Mucosa of rectum (tissue), 2 donors: ENCODE measurements around the gene DPH2.

Experiments used
- H3K27ac ChIP-seq, 2 donors: one replicate each; pipeline ENCODE4 v1.7.0; 2013; ENCODE audit warnings: inconsistent platforms in 2 of 2, low read depth in 2 of 2, low read length in 2 of 2
- H3K27me3 ChIP-seq, 2 donors: one replicate each; pipeline ENCODE4 v1.7.0; 2013; ENCODE audit warnings: low read length in 2 of 2; ENCODE audit not compliant: control insufficient read depth in 2 of 2, insufficient read depth in 2 of 2
- H3K36me3 ChIP-seq, 2 donors: one replicate each; pipeline ENCODE4 v1.7.0; 2013; ENCODE audit warnings: low read length in 2 of 2; ENCODE audit not compliant: control insufficient read depth in 2 of 2, insufficient read depth in 2 of 2
- H3K4me1 ChIP-seq, 2 donors: one replicate each; pipeline ENCODE4 v1.7.0; 2013; ENCODE audit warnings: low read length in 2 of 2, mild to moderate bottlenecking in 1 of 2; ENCODE audit not compliant: control insufficient read depth in 2 of 2, insufficient read depth in 2 of 2
- H3K4me3 ChIP-seq, 2 donors: one replicate each; pipeline ENCODE4 v1.7.0; 2013; ENCODE audit warnings: low read length in 2 of 2
- H3K9ac ChIP-seq, 2 donors: one replicate each; pipeline ENCODE4 v1.7.0; 2013; ENCODE audit warnings: low read length in 2 of 2, low read depth in 1 of 2, mild to moderate bottlenecking in 1 of 2
- H3K9me3 ChIP-seq, 2 donors: one replicate each; pipeline ENCODE4 v1.7.0; 2013; ENCODE audit warnings: low read length in 2 of 2; ENCODE audit not compliant: control insufficient read depth in 2 of 2
- donor health status: healthy.
- donor health status: Normal muscosa, but diverticular disease.

Gene DPH2

DNA sequence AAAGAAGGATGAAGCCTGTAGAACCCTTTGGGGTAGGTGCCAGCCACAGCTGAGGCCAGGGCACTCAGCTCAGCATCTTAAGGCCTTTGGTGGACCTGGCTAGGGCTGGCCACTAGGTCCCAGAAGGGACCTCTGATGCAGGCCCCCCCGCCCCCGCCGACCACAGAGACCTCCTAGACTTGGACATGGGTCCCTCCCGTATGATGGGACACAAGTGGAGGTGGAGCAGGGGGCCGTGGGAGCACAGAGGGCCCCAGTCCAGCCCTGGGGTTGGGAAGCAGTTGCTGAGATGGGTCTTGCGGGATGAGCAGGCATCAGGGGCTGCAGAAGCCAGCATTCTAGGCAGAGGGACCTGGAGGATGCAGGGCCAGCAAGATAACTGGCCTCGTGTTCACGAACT, 12.4 kb downstream of the DPH2 start:
- Histone ChIP-seq H3K4me1 (peaks cover 37 to 42% of the 10 kb centered on the region in 2 donors), H3K4me3 (no peak overlapping the region), H3K27ac (no peak overlapping the region), H3K36me3 (peaks cover 11 to 13% of the 10 kb centered on the region in 2 donors), H3K9me3 (no peaks in the 10 kb centered on the region), H3K27me3 (no peaks in the 10 kb centered on the region), H3K9ac (no peak overlapping the region)

DNA sequence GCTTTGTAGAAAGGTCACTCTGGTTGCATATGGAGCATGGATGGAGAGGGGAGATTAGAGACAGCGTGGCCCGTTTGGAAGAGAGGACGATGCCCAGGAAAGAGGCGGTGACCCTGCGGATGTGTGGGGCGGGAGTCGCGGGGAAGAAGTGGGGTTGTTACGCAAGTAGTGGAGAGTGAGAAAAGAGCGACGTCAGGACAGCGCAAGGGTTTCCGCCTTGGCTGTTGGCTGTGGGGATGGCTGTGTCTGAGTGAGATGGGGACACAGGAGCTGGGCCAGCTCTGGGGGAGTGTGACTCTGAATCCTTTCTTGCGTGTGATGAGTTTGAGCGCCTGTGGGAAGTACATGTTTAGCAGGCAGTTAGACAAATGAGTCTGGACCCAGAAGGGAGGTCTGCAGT, 13.0 kb downstream of the DPH2 start:
- Histone ChIP-seq H3K4me3 (no peak overlapping the region), H3K27ac (no peak overlapping the region), H3K36me3 (peaks cover 6 to 7% of the 10 kb centered on the region in 2 donors), H3K4me1 (peaks cover 34 to 41% of the 10 kb centered on the region in 2 donors), H3K27me3 (no peaks in the 10 kb centered on the region), H3K9ac (no peak overlapping the region), H3K9me3 (no peaks in the 10 kb centered on the region)

DNA sequence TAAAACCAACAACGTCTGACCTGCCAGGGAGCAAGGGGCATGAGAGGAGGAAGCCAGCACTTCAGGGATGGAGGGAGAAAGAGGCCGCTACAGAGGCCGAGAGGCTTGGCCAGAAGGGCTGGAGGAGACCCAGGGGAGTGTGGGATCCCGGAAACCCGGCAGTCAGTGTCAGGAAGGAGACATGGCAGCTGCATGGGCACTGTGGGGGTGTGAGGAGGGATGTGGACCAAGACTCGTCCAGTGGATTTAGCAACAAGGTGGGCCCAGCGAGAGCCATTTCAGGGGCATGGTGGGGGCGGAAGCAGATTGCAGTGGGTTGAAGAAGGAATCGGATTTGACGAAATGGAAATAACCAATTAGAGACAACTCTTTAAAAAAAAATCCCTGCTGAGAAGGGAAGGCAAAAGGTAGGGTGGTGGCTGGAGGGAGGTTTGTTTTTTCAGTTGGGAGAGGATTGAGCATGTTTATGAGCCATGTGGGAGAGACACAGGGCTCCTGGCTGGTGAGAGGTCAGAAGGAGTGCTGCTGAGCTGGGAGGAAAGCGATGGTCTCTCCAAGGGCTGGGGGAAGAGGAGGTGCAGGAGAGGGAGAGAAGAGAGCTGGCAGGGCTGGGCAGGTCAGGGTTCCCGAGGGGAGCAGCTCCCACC, 13.6 kb downstream of the DPH2 start:
- no peaks in the 10 kb centered on the region for H3K27me3 ChIP-seq
- H3K9me3 ChIP-seq: no peaks in the 10 kb centered on the region
- H3K4me3 ChIP-seq: no peak overlapping the region
- H3K9ac ChIP-seq: no peak overlapping the region
- peaks cover 3 to 7% of the 10 kb centered on the region in 2 donors for H3K36me3 ChIP-seq
- no peak overlapping the region for H3K27ac ChIP-seq
- H3K4me1 ChIP-seq: peaks cover 28 to 39% of the 10 kb centered on the region in 2 donors

DNA sequence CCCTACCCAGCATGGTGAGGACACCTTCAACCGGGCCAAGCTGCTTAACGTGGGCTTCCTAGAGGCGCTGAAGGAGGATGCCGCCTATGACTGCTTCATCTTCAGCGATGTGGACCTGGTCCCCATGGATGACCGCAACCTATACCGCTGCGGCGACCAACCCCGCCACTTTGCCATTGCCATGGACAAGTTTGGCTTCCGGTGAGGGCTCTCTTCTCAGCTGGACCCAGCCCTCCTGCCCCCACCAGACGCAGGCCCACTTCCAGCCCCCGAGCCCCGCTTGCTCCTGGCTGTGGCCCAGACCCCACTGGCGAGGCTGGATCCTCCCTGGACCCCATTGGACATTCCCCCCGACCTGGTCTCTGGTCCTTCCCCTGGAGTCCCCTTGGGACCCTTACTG, 15.0 kb downstream of the DPH2 start:
- H3K4me3 ChIP-seq: no peak overlapping the region
- peaks cover 20 to 32% of the 10 kb centered on the region in 2 donors for H3K4me1 ChIP-seq
- no peak overlapping the region for H3K27ac ChIP-seq
- H3K27me3 ChIP-seq: no peaks in the 10 kb centered on the region
- no peak overlapping the region for H3K9ac ChIP-seq
- no peaks in the 10 kb centered on the region for H3K9me3 ChIP-seq
- H3K36me3 ChIP-seq: peaks cover 3 to 7% of the 10 kb centered on the region in 2 donors

DNA sequence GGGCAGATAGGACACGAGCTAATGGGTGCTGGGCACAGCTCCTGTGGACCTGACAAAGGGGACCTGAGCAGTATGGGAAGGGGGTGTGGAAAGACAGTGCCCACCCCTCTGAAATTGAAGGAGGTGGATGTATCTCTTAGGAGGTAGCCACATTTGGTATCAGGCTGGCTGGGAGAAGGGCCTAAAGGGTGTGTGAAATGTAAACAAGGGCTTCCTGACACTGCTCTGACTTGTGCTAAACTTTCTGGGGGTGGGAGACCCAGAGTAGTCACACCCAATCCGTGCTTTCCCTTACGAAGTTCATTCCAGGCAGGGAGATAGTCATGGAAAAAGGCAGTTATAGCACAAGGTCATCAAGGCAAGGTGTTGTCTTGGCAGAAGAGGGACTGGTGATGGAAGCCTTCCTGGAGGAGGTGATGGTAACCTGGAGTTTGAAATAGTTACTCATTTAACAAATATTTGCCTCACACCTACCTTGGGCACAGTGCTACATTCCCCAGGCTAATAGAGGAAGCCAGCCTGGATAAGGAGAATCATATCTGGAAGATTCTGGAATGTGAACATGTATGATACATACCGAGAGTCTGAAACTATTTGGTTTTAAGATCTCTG, 16.3 kb downstream of the DPH2 start:
- Histone ChIP-seq H3K27ac (no peak overlapping the region), H3K9me3 (no peaks in the 10 kb centered on the region), H3K9ac (no peak overlapping the region), H3K27me3 (no peaks in the 10 kb centered on the region), H3K4me3 (no peak overlapping the region), H3K4me1 (peaks cover 13 to 30% of the 10 kb centered on the region in 2 donors), H3K36me3 (peaks cover 3 to 7% of the 10 kb centered on the region in 2 donors)

DNA sequence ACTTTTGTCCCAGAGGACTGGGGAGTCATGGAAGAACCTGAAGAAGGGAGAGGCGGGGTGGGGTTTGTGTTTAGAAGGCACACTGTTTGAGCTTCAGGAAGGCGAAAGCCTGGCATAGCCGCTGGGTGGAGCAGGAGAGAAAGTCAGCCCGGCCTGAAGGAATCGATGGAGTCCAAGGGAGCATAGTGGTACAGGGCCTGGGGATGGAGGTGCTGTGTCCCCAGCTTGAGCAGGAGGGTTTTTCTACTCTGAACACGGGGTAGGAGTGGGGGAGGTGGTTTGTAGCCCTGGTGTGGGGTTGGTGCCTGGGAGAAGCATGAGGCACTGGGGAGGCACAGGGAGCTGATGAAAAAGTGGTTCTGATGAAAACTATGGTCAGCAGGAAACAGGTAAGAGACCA, 16.9 kb downstream of the DPH2 start:
- Histone ChIP-seq H3K27ac (peak overlapping the region; percentile 6 to 41), H3K4me3 (no peak overlapping the region), H3K27me3 (no peaks in the 10 kb centered on the region), H3K9me3 (no peaks in the 10 kb centered on the region), H3K4me1 (peaks cover 10 to 28% of the 10 kb centered on the region in 2 donors), H3K36me3 (peaks cover 3 to 7% of the 10 kb centered on the region in 2 donors), H3K9ac (peak overlapping the region in 1 of 2 donors; percentile 21)

DNA sequence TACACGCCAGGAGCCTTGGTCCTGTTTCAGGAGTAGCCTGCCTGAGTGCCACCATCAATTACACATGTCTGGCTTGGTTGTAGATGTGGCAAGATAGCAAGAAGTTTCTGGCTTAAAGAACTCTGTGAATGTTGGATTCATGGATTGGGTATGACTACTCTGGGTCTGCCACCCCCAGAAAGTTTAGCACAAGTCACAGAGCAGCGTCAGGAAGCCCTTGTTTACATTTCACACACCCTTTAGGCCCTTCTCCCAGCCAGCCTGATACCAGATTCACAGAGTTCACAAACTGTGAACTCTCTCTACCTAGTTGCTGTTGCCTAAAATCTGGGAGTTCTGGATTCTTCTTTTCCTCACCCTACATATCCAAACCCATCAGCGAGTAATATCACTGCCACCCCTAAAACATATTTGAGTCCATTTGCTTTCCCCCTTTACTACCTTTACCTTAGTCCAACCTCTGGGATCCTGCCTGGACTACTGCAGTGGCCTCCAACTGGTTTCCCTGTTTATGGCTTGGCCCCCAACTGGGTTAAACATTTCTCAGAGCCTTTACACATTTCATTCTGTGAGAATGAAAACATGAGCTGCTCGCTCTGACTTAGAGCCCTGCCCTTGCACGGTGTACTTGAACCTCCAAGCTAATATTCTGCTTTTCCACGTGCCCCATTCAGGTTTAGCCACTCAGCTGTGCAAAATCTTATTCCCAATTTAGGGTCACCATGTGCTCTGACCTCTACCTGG, 17.5 kb downstream of the DPH2 start:
- H3K27me3 ChIP-seq: no peaks in the 10 kb centered on the region
- H3K27ac ChIP-seq: peak overlapping the region; percentile 41 to 66
- peaks cover 3% of the 10 kb centered on the region in 2 donors for H3K36me3 ChIP-seq
- no peak overlapping the region for H3K4me3 ChIP-seq
- peaks cover 13 to 28% of the 10 kb centered on the region in 2 donors for H3K4me1 ChIP-seq
- H3K9me3 ChIP-seq: no peaks in the 10 kb centered on the region
- H3K9ac ChIP-seq: peak overlapping the region in 1 of 2 donors; percentile 21

DNA sequence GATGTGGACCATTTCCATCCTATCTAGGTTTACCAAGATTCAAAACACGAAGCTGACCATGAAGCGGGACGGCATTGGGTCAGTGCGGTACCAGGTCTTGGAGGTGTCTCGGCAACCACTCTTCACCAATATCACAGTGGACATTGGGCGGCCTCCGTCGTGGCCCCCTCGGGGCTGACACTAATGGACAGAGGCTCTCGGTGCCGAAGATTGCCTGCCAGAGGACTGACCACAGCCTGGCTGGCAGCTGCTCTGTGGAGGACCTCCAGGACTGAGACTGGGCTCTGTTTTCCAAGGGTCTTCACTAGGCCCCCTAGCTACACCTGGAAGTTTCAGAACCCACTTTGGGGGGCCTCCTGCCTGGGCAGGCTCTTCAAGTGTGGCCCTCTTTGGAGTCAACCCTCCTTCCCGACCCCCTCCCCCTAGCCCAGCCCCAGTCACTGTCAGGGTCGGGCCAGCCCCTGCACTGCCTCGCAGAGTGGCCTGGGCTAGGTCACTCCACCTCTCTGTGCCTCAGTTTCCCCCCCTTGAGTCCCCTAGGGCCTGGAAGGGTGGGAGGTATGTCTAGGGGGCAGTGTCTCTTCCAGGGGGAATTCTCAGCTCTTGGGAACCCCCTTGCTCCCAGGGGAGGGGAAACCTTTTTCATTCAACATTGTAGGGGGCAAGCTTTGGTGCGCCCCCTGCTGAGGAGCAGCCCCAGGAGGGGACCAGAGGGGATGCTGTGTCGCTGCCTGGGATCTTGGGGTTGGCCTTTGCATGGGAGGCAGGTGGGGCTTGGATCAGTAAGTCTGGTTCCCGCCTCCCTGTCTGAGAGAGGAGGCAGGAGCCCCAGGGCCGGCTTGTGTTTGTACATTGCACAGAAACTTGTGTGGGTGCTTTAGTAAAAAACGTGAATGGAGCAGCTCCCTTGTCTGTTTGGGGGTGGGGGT, 20.7 kb downstream of the DPH2 start:
- Histone ChIP-seq H3K36me3 (peaks cover 0 to 3% of the 10 kb centered on the region in 2 donors), H3K9ac (peak overlapping the region; percentile 67 to 80), H3K27ac (peak overlapping the region; percentile 90 to 96), H3K4me3 (peak overlapping the region; percentile 71 to 78), H3K9me3 (no peaks in the 10 kb centered on the region), H3K27me3 (no peaks in the 10 kb centered on the region), H3K4me1 (peaks cover 17 to 28% of the 10 kb centered on the region in 2 donors)

DNA sequence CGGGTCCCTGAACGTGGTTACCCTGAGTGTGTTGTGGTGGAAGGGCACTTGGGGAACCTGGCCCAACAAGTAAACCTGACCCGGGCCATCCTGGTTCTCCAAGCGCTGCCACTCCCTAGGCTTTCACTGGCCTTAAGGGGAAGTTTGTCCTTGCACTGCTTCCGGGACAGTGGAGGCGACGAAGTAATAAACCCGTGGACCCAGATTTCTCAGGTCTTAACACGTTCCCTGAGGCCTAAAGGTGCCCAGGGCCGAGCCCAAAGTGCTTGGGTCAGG, 21.3 kb downstream of the DPH2 start:
- H3K27me3 ChIP-seq: no peaks in the 10 kb centered on the region
- peak overlapping the region; percentile 90 to 96 for H3K27ac ChIP-seq
- H3K4me1 ChIP-seq: peaks cover 17 to 27% of the 10 kb centered on the region in 2 donors
- H3K9me3 ChIP-seq: no peaks in the 10 kb centered on the region
- H3K9ac ChIP-seq: peak overlapping the region; percentile 67 to 80
- H3K4me3 ChIP-seq: peak overlapping the region; percentile 71 to 78
- H3K36me3 ChIP-seq: peaks cover 0 to 3% of the 10 kb centered on the region in 2 donors
